ENCODE measurements around the gene AQP12B. TPM values are rescaled to one million over a fixed set of nuclear protein-coding genes. Genes with fewer than 3 reads are reported as not detected.
A peak's percentile ranks its signal among the peaks of the same experiment; 100 is the strongest.
"Not testable (repeated sequence)": the region's sequence is repeated elsewhere in the genome, so short reads cannot be mapped to it uniquely, and the experiment has no call there.

AQP12B gene
- total RNA-seq, 2 donors from 2014 or later = not detected

GRCh38 chr2:240701736-240702639 is 19.3 kb upstream of the AQP12B start:
- Mint-ChIP-seq H3K9me3 (no peaks in the 10 kb centered on the region), H3K4me3 (no peak overlapping the region), H3K27me3 (peaks cover 14 to 19% of the 10 kb centered on the region in 2 donors), H3K4me1 (ENCODE audit: low read depth in 2 of 2) (peaks cover 8% of the 10 kb centered on the region in 2 donors), H3K36me3 (no peaks in the 10 kb centered on the region), H3K27ac (no peak overlapping the region)
- peak; percentile 40 for DNase-seq (ENCODE audit: low spot score)
- no peak for ATAC-seq

GRCh38 chr2:240701091-240701735 is 18.5 kb upstream of the AQP12B start:
- no peaks in the 10 kb centered on the region for H3K36me3 Mint-ChIP-seq
- H3K27ac Mint-ChIP-seq = no peak overlapping the region
- H3K4me1 Mint-ChIP-seq (ENCODE audit: low read depth in 2 of 2) = peaks cover 8% of the 10 kb centered on the region in 2 donors
- no peak overlapping the region for H3K4me3 Mint-ChIP-seq
- ATAC-seq = no peak
- H3K9me3 Mint-ChIP-seq = no peaks in the 10 kb centered on the region
- peaks cover 14 to 19% of the 10 kb centered on the region in 2 donors for H3K27me3 Mint-ChIP-seq
- peak; percentile 53 for DNase-seq (ENCODE audit: low spot score)

DNA sequence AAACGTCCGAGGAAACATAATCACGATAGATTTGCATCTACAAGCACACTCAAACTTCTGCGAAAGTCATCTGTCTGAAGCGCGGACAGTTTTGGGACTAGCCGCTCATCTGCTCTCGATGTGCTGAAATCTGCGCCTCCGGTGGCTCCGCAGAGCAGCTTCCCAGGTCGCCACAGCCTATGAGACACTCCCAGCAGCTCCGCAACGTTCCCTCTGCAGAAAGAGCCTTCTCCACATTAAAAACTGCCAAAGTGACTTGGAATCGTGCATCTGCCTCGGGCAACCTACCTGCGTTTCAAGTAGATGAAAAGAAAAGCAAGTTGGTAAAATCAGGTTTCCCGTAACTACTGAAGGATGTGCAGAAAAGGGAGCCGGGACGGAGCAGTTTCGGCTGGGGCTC is 17.9 kb upstream of the AQP12B start:
- H3K36me3 Mint-ChIP-seq; H3K27ac Mint-ChIP-seq; H3K9me3 Mint-ChIP-seq; ATAC-seq; DNase-seq (ENCODE audit: low spot score); H3K4me1 Mint-ChIP-seq (ENCODE audit: low read depth in 2 of 2); H3K4me3 Mint-ChIP-seq: not testable (repeated sequence)
- peaks cover 14 to 18% of the 10 kb centered on the region in 2 donors for H3K27me3 Mint-ChIP-seq

- peak; percentile 13 for DNase-seq (ENCODE audit: low spot score)
- H3K27ac Mint-ChIP-seq, H3K4me3 Mint-ChIP-seq: not testable (repeated sequence)
Measured at GRCh38 chr2:240699835-240700234, 17.1 kb upstream of the AQP12B start.

GRCh38 chr2:240698852-240699561 is 16.3 kb upstream of the AQP12B start:
- H3K4me1 Mint-ChIP-seq (ENCODE audit: low read depth in 2 of 2); H3K27ac Mint-ChIP-seq; H3K27me3 Mint-ChIP-seq; H3K4me3 Mint-ChIP-seq; ATAC-seq; H3K9me3 Mint-ChIP-seq; H3K36me3 Mint-ChIP-seq: not testable (repeated sequence)
- DNase-seq (ENCODE audit: low spot score) = peak; percentile 16

More at GRCh38 chr2:240699835-240700234, 17.1 kb upstream of the AQP12B start:
- H3K36me3 Mint-ChIP-seq; H3K9me3 Mint-ChIP-seq; H3K4me1 Mint-ChIP-seq (ENCODE audit: low read depth in 2 of 2); ATAC-seq: not testable (repeated sequence)
- peaks cover 7 to 11% of the 10 kb centered on the region in 2 donors for H3K27me3 Mint-ChIP-seq

DNA sequence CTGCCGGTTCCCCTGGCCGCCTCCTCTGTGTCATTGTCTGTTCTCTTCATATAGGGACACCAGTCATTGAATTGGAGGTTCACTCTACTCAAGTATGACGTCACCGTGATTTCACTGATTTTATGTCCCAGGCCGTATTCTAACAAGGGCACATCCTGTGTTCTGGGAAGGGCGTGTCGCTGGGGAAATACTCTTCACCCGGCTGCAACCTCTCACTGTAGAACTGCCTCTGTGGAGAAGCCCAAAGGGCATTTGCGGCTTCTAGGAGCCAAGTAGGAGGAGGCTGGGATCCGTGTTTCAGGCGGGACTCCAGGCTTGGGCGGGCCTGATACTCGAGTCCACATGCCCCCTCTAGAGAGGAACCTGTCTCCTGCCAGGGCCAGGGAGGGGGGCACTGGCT is 13.8 kb upstream of the AQP12B start:
- H3K4me3 Mint-ChIP-seq; H3K27me3 Mint-ChIP-seq; H3K4me1 Mint-ChIP-seq (ENCODE audit: low read depth in 2 of 2); H3K36me3 Mint-ChIP-seq; H3K27ac Mint-ChIP-seq; DNase-seq (ENCODE audit: low spot score); ATAC-seq; H3K9me3 Mint-ChIP-seq: not testable (repeated sequence)

- not testable (repeated sequence) for H3K27me3 Mint-ChIP-seq; H3K27ac Mint-ChIP-seq; DNase-seq (ENCODE audit: low spot score); ATAC-seq; H3K4me3 Mint-ChIP-seq; H3K36me3 Mint-ChIP-seq; H3K9me3 Mint-ChIP-seq; H3K4me1 Mint-ChIP-seq (ENCODE audit: low read depth in 2 of 2)
Measured at GRCh38 chr2:240695593-240695992, 12.9 kb upstream of the AQP12B start.

GRCh38 chr2:240694304-240694703 is 11.6 kb upstream of the AQP12B start:
- not testable (repeated sequence) for H3K4me1 Mint-ChIP-seq (ENCODE audit: low read depth in 2 of 2); H3K9me3 Mint-ChIP-seq; DNase-seq (ENCODE audit: low spot score); H3K27ac Mint-ChIP-seq; ATAC-seq; H3K4me3 Mint-ChIP-seq; H3K36me3 Mint-ChIP-seq; H3K27me3 Mint-ChIP-seq

- H3K36me3 Mint-ChIP-seq; ATAC-seq; H3K9me3 Mint-ChIP-seq; H3K4me3 Mint-ChIP-seq; H3K4me1 Mint-ChIP-seq (ENCODE audit: low read depth in 2 of 2); DNase-seq (ENCODE audit: low spot score); H3K27ac Mint-ChIP-seq; H3K27me3 Mint-ChIP-seq: not testable (repeated sequence)
Measured at GRCh38 chr2:240692583-240693561, 10.2 kb upstream of the AQP12B start.

DNA sequence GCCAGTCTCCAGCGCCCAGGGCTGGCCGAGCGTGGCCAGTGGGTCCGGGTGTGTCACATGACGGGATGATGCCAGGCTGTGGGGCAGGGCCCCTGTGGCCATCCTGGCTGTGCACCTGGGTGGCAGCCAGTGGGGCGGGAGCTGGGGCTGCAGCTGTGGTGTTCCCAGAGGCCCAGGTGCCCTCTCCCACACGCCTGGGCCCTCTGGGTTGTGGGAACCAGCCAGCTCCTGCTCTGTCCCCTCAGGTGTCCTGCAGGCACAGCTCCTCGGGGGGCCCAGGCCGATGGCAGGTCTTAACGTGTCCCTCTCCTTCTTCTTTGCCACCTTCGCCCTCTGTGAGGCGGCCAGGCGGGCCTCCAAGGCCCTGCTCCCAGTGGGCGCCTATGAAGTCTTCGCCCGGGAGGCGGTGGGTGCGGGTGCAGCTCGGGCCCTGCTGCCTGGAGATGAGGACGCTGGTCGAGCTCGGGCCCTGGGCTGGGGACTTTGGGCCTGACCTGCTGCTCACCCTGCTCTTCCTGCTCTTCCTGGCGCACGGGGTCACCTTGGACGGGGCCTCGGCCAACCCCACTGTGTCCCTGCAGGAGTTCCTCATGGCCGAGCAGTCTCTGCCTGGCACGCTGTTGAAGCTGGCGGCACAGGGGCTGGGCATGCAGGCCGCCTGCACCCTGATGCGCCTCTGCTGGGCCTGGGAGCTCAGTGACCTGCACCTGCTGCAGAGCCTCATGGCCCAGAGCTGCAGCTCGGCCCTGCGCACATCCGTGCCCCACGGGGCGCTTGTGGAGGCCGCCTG is 9.1 kb upstream of the AQP12B start, which contains the start of gene AQP12A:
TSS of gene AQP12A (plus strand) at position 236 of the 790 bp plus-strand sequence. CDS start at position 284, 48 bp downstream.
- H3K27ac Mint-ChIP-seq; H3K4me3 Mint-ChIP-seq; H3K27me3 Mint-ChIP-seq; DNase-seq (ENCODE audit: low spot score); H3K9me3 Mint-ChIP-seq; H3K4me1 Mint-ChIP-seq (ENCODE audit: low read depth in 2 of 2); ATAC-seq; H3K36me3 Mint-ChIP-seq: not testable (repeated sequence)

GRCh38 chr2:240691075-240691427 is 8.4 kb upstream of the AQP12B start:
- H3K4me3 Mint-ChIP-seq; H3K36me3 Mint-ChIP-seq; H3K4me1 Mint-ChIP-seq (ENCODE audit: low read depth in 2 of 2); H3K27ac Mint-ChIP-seq; DNase-seq (ENCODE audit: low spot score); ATAC-seq; H3K9me3 Mint-ChIP-seq; H3K27me3 Mint-ChIP-seq: not testable (repeated sequence)

DNA sequence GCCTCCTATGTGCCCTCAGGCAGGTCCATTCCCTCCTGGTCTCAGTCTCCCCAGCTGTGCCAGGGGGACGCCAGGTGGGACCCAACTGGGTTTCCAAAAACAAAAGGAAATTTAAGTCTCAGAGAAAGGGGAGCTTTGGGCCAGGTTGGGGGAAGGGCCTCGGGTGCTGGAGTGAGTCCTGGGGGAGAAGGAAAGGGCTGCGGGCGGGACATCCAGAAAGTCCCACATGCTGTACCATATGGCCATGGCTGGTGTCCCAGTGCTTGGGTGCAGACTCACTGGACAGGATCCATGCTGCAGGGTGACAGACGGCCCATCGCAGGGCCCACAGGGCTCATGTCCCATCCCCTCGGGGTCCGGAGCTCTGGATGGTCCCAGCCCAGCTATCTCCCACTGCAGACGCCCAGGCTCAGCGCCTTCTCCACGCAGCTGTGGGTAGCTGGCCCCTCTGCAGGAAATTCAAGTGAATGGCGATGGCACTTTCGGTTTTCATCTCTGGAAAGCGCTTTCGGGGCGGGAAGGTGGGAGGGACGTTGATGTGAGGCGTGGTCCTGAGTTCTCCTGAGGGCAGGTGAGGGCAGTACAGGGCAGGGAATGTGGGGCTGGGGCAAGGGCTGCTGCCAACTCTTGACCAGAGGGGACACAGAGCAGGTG is 7.9 kb upstream of the AQP12B start:
- H3K9me3 Mint-ChIP-seq; H3K27ac Mint-ChIP-seq; H3K27me3 Mint-ChIP-seq; ATAC-seq; H3K4me3 Mint-ChIP-seq; DNase-seq (ENCODE audit: low spot score); H3K36me3 Mint-ChIP-seq: not testable (repeated sequence)
- H3K4me1 Mint-ChIP-seq (ENCODE audit: low read depth in 2 of 2) = peaks cover 9 to 11% of the 10 kb centered on the region in 2 donors

Measured in natural killer cell treated with Interleukin-12 subunit alpha and Interleukin-12 subunit beta and Interleukin-15 and Interleukin-18, amount 100 ng/mL, for 72 hours (primary cell).